Endothelial cell of umbilical vein (primary cell): Measurements from ENCODE around the gene GANAB.

Experiments
- EZH2 ChIP-seq: IDR thresholded peaks from 2 replicates; pipeline ENCODE4 v1.6.1; 2012; ENCODE audit warnings: borderline replicate concordance, low read depth, mild to moderate bottlenecking, moderate library complexity, low read length, inconsistent platforms; ENCODE audit not compliant: severe bottlenecking
- JUN ChIP-seq: IDR thresholded peaks from 2 replicates; pipeline ENCODE4 v1.6.1; 2011; ENCODE audit warnings: borderline replicate concordance, low read depth; ENCODE audit not compliant: insufficient read length, insufficient read depth
- POLR2A ChIP-seq: IDR thresholded peaks from 2 replicates; pipeline ENCODE4 v1.6.1; 2012; ENCODE audit warnings: low read depth, mild to moderate bottlenecking, control low read depth, low read length
- POLR2AphosphoS5 ChIP-seq: IDR thresholded peaks from 2 replicates; pipeline ENCODE4 v1.6.1; 2012; ENCODE audit warnings: low read depth, mild to moderate bottlenecking, control low read depth, low read length, moderate library complexity; ENCODE audit not compliant: insufficient read depth
- TF ChIP-seq, protein P1 (sequence below), 2 donors: IDR thresholded peaks; 1 replicate in 1 of 2; 2 replicates in 1 of 2; pipeline ENCODE4 v1.5.1; 2011; ENCODE audit warnings: low read length in 2 of 2, mild to moderate bottlenecking in 2 of 2, moderate library complexity in 2 of 2, control low read depth in 1 of 2, inconsistent platforms in 1 of 2, low read depth in 1 of 2; ENCODE audit not compliant: insufficient read depth in 1 of 2; ENCODE audit errors: extremely low read depth in 1 of 2
- TF ChIP-seq, protein P2 (sequence below): IDR thresholded peaks from 2 replicates; pipeline ENCODE4 v1.6.1; 2011; ENCODE audit not compliant: insufficient read depth, insufficient read length

DNA sequence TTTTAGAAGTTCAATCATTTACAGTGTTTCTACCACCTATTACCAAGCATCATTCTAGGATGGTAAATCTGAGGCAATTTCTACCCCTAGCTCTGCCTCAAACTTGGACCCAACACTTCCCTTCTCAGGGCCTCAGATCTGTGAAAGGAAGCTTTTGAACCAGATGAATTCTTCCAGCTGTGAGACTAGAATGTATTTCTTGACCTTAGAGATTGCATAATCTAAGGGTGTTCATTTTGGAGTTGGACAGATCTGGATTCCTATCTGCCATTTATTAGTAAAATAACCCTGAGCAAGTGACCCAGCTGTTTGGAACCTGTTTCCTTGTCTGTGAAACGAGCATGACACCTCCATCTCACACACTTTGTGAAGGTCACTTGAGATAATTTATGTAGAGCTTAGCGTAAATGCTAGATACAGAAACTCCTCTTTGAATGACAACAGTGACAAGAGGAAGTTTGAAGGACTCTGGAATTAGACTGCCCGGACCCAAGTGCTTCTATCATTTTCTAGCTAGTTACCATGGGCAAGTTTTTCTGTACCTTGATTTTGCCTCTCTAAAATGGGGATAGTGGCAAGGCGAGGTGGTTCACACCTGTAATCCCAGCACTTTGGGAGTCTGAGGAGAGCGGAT is 10.5 kb upstream of the GANAB start:
- TF ChIP-seq, protein P1, sequence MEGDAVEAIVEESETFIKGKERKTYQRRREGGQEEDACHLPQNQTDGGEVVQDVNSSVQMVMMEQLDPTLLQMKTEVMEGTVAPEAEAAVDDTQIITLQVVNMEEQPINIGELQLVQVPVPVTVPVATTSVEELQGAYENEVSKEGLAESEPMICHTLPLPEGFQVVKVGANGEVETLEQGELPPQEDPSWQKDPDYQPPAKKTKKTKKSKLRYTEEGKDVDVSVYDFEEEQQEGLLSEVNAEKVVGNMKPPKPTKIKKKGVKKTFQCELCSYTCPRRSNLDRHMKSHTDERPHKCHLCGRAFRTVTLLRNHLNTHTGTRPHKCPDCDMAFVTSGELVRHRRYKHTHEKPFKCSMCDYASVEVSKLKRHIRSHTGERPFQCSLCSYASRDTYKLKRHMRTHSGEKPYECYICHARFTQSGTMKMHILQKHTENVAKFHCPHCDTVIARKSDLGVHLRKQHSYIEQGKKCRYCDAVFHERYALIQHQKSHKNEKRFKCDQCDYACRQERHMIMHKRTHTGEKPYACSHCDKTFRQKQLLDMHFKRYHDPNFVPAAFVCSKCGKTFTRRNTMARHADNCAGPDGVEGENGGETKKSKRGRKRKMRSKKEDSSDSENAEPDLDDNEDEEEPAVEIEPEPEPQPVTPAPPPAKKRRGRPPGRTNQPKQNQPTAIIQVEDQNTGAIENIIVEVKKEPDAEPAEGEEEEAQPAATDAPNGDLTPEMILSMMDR (IDR thresholded peaks at IDR 0.05; ENCODE audit: extremely low read depth in 1 of 2, insufficient read depth in 1 of 2, low read depth in 1 of 2, low read length in 2 of 2), result no peak
- TF ChIP-seq, protein P2, sequence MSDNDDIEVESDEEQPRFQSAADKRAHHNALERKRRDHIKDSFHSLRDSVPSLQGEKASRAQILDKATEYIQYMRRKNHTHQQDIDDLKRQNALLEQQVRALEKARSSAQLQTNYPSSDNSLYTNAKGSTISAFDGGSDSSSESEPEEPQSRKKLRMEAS, result no peak
- TF ChIP-seq POLR2AphosphoS5 (no peak), EZH2 (no peak), POLR2A (no peak), JUN (no peak)
